22Rv1 (cell line): ENCODE data around the gene ZNF701.
"Not testable (repeated sequence)": the region's sequence is repeated elsewhere in the genome, so short reads cannot be mapped to it uniquely, and the experiment has no call there.

Source experiments
- H3K27ac ChIP-seq: fragments of 450-650 bp; 2 replicates; pipeline ENCODE4 v1.5.1; 2017
- ZFX ChIP-seq: fragments of 450-650 bp; IDR thresholded peaks from 2 replicates; pipeline ENCODE4 v1.6.1; 2017; ENCODE audit warnings: antibody characterized with exemption, borderline replicate concordance
- TF ChIP-seq, protein P1 (sequence below): fragments of 450-650 bp; IDR thresholded peaks from 2 replicates; pipeline ENCODE4 v1.5.1; 2017; ENCODE audit warnings: mild to moderate bottlenecking

Gene ZNF701

DNA sequence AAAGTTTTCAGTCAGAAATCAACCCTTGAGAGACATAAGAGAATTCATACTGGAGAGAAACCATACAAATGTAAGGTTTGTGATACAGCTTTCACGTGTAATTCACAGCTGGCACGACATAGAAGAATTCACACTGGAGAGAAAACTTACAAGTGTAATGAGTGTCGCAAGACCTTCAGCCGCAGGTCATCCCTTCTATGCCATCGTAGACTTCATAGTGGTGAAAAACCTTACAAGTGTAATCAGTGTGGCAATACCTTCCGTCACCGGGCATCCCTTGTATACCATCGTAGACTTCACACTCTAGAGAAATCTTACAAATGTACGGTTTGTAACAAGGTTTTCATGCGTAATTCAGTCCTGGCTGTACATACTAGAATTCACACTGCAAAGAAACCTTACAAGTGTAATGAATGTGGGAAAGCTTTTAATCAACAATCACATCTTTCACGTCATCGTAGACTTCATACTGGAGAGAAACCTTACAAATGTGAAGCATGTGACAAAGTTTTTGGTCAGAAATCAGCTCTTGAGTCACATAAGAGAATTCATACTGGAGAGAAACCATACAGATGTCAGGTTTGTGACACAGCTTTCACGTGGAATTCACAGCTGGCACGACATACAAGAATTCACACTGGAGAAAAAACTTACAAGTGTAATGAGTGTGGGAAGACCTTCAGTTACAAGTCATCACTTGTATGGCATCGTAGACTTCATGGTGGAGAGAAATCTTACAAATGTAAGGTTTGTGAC, 15.7 kb upstream of the ZNF701 start:
- no peak for TF ChIP-seq ZFX
- TF ChIP-seq, protein P1, sequence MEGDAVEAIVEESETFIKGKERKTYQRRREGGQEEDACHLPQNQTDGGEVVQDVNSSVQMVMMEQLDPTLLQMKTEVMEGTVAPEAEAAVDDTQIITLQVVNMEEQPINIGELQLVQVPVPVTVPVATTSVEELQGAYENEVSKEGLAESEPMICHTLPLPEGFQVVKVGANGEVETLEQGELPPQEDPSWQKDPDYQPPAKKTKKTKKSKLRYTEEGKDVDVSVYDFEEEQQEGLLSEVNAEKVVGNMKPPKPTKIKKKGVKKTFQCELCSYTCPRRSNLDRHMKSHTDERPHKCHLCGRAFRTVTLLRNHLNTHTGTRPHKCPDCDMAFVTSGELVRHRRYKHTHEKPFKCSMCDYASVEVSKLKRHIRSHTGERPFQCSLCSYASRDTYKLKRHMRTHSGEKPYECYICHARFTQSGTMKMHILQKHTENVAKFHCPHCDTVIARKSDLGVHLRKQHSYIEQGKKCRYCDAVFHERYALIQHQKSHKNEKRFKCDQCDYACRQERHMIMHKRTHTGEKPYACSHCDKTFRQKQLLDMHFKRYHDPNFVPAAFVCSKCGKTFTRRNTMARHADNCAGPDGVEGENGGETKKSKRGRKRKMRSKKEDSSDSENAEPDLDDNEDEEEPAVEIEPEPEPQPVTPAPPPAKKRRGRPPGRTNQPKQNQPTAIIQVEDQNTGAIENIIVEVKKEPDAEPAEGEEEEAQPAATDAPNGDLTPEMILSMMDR, result no peak
- no peak overlapping the region for H3K27ac ChIP-seq

DNA sequence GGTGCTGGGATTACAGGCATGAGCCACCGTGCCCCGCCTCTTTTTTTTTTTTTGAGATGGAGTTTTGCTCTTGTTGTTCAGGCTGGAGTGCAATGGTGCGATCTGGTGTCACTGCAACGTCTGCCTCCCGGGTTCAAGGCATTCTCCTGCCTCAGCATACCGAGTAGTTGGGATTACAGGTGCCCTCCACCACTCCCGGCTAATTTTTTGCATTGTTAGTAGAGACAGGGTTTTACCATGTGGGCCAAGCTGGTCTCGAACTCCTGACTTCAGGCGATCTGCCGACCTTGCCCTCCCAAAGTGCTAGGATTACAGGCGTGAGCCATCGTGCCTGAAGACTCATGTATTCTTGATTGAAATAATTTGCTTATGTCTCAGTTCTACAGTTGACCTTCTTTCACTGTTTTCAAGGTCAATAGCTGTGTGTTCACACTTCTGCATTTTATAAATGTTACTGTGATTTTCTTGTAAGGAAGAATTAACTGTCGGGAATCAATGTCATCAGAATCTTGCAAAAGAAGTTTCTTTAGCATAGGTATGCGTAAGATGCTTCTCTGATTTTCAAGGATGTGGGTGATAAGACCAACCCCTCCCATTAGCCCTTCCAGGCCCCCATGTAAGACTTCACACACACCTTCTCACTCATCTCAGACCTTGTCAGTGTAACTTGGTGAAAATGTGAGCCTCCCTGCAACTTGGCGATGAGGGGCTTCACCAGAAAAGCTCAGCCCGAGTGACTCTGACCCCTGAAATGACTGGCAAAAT, 12.7 kb upstream of the ZNF701 start:
- H3K27ac ChIP-seq, result no peak overlapping the region
- no peak for TF ChIP-seq ZFX
- TF ChIP-seq, protein P1, result no peak

DNA sequence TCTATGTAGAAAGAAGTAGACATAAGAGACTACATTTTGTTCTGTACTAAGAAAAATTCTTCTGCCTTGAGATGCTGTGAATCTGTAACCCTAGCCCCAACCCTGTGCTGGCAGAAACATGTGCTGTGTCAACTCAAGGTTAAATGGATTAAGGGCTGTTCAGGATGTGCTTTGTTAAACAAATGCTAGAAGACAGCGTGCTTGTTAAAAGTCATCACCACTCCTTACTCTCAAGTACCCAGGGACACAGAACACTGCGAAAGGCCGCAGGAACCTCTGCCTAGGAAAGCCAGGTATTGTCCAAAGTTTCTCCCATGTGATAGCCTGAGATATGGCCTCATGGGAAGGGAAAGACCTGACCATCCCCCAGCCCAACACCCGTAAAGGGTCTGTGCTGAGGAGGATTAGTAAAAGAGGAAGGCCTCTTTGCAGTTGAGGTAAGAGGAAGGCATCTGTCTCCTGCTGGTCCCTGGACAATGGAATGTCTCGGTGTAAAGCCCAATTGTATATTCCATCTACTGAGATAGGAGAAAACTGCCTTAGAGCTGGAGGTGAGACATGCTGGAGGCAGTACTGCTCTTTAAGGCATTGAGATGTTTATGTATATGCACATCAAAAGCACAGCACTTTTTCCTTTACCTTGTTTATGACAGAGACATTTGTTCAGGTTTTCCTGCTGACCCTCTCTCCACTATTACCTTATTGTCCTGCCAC, 11.2 kb upstream of the ZNF701 start:
- not testable (repeated sequence) for H3K27ac ChIP-seq

DNA sequence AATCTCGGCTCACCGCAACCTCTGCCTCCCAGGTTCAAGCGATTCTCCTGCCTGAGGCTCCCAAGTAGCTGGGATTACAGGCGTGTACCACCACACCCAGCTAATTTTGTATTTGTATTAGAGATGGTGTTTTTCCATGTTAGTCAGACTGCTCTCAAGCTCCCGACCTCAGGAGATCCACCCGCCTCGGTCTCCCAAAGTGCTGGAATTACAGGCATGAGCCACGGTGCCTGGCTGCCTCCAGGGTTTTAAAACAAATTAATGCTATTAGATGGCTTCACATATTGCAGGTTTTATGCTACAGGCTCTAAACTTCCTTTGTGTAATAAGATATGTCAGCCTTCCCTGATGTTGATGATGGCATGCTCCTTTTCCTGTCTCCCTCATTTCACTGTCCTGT, 8.5 kb upstream of the ZNF701 start:
- not testable (repeated sequence) for H3K27ac ChIP-seq

DNA sequence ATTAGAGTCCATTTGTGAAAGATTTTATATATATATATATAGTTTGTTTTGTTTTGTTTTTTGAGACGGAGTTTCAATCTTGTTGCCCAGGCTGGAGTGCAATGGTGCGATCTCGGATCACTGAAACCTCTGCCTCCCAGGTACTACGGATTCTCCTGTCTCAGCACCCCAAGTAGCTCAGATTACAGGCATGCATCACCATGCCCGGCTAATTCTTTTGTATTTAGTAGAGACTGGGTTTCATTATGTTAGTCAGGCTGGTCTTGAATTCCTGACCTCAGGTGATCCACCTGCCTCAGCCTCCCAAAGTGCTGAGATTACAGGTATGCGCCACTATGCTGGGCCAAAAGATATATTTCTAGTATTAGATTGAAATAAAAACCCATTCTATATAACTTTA, 4.0 kb upstream of the ZNF701 start:
- TF ChIP-seq, protein P1, result no peak
- no peak for TF ChIP-seq ZFX
- no peak overlapping the region for H3K27ac ChIP-seq

DNA sequence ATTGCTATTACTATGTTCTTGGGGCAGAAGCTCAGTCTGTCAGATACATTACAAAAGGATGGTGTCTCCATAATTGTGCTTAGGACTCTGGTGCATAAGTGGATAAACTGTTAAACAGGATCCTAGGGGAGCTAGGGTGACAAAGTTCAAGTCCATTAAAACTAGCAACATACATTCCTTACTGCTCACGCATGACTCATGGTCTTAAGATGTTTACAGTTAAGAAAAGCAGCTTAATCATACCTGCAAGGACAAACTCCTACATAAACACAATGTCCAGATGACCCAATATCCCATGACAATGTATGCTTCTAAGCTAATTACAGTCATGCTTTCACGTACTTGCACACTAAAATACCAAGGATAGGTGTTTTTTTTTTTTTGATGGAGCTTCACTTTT, 3.5 kb upstream of the ZNF701 start:
- no peak overlapping the region for H3K27ac ChIP-seq
- TF ChIP-seq, protein P1, result no peak
- TF ChIP-seq ZFX, result no peak

DNA sequence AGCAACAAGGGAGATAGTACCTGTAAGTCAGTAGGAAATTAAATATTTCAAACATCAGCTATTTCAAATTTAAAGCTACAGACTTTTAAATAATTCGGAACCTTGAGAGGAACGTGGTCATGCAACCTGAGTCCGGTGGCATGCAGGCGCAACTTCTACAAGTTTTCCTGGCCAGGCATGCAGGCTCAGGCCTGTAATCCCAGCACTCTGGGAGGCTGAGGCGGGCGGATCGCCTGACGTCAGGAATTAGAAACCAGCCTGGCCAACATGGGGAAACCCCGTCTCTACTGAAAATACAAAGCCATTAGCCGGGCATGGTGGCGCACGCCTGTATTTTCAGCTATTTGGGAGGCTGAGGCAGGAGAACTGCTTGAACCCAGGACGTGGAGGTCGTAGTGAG, 2.2 kb upstream of the ZNF701 start:
- TF ChIP-seq, protein P1, result no peak
- TF ChIP-seq ZFX, result no peak
- no peak overlapping the region for H3K27ac ChIP-seq

DNA sequence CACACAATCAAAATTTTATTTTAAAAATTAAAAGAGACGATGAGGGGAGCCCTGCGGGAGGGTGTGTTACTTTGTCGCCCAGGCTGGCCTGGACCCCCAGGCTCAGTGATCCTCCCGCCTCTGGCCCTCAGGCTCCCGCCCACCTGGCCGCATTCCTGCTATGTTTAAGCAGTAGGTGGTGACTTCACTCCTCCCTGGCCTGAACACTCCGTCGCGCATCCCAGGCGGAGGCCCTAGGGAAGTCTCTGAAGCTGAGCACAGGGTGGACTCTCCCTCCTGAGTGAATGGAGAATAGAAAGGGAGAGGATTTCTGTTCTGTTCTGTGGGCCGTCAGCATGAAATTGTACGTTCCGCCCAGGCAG, 468 bp upstream of the ZNF701 start:
- H3K27ac ChIP-seq, result peak overlapping the region; percentile 94
